Measurements from ENCODE around the gene PTPN3.
A peak's percentile ranks its signal among the peaks of the same experiment; 100 is the strongest.
"Not testable (repeated sequence)": the region's sequence is repeated elsewhere in the genome, so short reads cannot be mapped to it uniquely, and the experiment has no call there.

PTPN3 gene

DNA sequence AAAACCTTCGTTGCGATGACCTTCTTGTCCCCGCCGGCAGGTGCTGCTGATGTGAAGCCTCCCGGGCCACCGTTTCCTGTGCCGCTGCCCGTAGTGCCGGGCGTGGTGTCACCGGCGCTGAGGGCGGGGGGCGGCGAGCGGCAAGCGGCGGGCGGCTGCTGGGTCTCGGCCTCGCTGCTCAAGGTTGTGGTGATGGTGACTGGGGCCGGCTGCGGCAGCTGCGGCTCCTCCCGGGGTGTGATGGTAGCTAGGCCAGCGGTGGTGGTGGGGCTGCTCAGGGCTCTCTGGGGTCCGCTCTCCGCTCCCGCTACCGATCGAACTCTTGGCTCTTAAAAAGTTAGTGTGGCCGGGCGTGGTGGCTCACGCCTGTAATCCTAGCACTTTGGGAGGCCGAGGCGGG, 36.0 kb upstream of the PTPN3 start:
- no peak for DNase-seq (ENCODE audit: low read depth)
- TF ChIP-seq, protein P1, sequence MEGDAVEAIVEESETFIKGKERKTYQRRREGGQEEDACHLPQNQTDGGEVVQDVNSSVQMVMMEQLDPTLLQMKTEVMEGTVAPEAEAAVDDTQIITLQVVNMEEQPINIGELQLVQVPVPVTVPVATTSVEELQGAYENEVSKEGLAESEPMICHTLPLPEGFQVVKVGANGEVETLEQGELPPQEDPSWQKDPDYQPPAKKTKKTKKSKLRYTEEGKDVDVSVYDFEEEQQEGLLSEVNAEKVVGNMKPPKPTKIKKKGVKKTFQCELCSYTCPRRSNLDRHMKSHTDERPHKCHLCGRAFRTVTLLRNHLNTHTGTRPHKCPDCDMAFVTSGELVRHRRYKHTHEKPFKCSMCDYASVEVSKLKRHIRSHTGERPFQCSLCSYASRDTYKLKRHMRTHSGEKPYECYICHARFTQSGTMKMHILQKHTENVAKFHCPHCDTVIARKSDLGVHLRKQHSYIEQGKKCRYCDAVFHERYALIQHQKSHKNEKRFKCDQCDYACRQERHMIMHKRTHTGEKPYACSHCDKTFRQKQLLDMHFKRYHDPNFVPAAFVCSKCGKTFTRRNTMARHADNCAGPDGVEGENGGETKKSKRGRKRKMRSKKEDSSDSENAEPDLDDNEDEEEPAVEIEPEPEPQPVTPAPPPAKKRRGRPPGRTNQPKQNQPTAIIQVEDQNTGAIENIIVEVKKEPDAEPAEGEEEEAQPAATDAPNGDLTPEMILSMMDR (IDR thresholded peaks at IDR 0.05; ENCODE audit: control insufficient read depth, insufficient read depth, low read depth, low read length, missing control alignments) = no peak
- H3K4me3 ChIP-seq (ENCODE audit: control insufficient read depth, low read depth, low read length) = no peak overlapping the region

DNA sequence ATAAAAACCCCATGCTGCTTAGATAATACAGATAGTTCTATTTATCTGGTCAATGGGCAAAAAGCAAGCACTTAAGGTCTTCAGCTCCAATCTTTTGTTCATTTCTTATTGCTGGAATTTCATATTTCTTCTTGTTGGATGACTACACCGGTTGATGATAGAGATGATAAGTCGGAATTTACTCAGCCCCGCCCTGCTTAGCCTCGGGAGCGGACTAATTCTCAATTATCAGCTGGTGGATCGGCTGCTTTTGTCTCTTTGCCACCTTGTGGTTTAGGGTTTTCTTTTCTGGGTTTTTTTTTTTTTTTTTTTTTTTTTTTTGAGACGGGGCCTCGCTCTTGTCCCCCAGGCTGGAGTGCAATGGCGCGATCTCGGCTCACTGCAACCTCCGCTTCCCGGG, 34.5 kb upstream of the PTPN3 start:
- DNase-seq (ENCODE audit: low read depth) = not testable (repeated sequence)

DNA sequence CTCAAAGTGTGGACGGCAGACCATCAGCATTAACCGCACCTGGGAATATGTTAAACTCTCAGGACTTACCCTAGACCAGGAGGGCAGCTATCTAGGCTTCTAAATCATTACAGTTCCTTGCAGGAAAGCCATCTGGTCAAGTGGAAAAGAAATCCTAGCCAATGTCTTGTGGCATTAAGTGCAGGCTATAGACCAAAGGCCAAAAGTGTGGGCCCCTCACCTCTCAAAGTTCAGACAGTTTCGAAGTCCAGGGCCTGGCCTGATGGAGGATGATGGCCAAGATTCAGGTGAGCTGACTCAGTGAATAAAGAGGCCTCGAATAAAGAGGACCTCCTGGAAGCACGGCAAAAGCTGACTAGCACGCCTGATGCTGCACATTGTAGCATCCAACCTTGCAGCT, 24.0 kb upstream of the PTPN3 start:
- TF ChIP-seq, protein P1 (IDR thresholded peaks at IDR 0.05; ENCODE audit: control insufficient read depth, insufficient read depth, low read depth, low read length, missing control alignments) = no peak
- H3K4me3 ChIP-seq (ENCODE audit: control insufficient read depth, low read depth, low read length) = no peak overlapping the region
- DNase-seq (ENCODE audit: low read depth) = no peak

More for the DNA sequence above, 34.5 kb upstream of the PTPN3 start:
- H3K4me3 ChIP-seq (ENCODE audit: control insufficient read depth, low read depth, low read length) = not testable (repeated sequence)

DNA sequence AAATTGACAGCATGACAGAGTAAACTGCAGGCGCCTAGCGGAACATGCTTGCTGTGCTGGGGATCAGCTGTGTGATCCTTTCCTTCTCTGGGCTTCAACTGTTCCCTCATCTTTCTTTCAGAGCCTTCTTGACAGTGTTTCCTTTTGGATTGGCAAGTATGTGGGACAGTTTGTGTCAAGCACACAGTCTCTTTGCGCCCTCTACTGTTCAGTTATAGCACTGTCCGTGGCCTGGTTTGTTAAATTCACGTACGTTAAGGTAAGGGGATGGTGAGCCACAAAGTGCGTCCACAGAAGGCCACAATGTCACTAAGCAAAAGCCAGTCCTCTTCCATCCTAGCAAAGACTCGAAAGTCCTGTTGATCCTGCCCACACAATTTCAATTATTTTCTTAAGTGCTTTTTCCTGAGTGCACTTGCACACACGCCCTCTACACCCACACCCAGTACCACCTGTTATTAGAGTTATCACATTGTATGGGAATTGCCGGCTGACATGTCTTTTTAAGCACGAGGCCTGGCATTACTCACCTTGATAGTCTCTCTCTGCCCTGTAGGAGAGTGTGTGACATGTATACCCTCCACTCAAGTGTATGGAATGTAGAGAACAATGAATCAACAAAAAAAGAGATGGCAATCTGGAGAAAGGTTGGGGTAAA, 22.5 kb upstream of the PTPN3 start:
- DNase-seq (ENCODE audit: low read depth) = peak; percentile 38
- TF ChIP-seq, protein P1 (IDR thresholded peaks at IDR 0.05; ENCODE audit: control insufficient read depth, insufficient read depth, low read depth, low read length, missing control alignments) = peak; percentile 93
- no peak overlapping the region for H3K4me3 ChIP-seq (ENCODE audit: control insufficient read depth, low read depth, low read length)

DNA sequence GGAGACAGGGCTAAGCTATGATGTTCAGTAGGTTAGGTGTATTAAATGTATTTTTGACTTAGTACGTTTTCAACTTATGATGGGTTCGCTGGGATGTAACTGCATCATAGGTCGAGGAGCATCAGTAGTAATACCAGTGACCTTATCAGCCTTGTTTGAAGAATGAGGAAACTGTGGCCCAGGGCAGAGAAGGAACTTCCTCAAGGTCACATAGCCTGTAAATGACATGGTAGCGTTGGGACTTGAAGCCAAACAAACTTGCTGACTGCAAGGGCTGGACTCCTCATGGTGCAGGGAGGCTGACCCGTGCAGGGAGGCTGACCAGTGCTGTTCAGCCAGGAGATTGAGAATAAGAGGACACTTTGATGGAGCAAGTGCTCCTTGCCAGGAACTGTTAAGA, 21.3 kb upstream of the PTPN3 start:
- TF ChIP-seq, protein P1 (IDR thresholded peaks at IDR 0.05; ENCODE audit: control insufficient read depth, insufficient read depth, low read depth, low read length, missing control alignments) = no peak
- no peak overlapping the region for H3K4me3 ChIP-seq (ENCODE audit: control insufficient read depth, low read depth, low read length)
- no peak for DNase-seq (ENCODE audit: low read depth)

DNA sequence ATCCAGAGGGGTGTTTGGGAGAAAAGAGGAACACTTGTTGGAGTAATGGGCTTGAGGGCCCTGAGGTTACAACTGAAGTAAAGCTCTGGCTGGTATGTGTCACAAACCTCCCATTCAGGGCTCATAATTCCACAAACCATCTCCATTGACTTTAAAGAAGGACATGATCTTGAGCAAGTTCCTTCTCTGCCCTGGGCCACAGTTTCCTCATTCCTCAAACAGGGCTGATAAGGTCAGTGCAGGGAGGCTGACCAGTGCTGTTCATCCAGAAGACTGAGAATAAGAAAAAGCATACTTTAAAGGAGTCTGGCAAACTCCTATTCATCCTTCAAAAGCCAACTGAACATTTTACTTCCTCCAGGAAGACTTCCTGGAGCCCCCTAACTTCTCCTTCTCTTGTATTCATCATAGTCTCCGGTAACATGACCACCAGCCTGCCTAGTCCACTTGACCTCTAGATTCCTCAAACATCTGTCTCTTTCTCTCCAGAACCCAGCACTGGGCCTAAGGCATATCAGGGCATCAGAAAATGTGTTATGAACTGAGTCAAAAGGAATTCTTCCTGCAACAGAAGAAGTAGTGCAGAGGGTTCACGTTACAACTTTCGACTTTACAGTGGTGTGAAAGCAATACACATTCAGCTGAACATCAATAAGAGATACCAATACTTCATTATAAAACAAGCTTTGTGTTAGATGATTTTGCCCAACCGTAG, 20.7 kb upstream of the PTPN3 start:
- TF ChIP-seq, protein P1 (IDR thresholded peaks at IDR 0.05; ENCODE audit: control insufficient read depth, insufficient read depth, low read depth, low read length, missing control alignments) = no peak
- DNase-seq (ENCODE audit: low read depth) = no peak

DNA sequence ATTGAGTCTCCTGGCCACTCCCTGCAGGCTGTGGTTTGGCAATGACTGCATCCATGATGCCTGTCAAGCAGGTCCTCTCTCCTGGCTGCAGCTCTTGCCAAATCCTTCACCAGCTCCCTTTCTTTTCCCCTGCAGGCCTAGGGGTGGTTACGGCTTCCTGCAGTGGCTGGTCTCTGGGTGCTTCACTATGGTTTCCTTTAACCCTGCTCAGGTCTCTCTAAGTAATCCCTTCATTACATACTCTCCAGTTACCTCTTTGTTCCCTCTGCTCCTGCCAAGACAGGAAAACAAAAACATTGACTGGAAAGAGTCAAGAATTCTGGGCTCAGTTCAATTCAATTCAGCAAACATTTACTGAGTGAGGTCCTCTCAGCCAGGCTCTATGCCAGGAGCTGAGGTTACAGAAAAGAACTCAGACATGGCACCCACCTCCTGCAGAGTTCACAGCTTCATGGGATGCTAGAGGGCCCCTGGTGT, 19.8 kb upstream of the PTPN3 start:
- TF ChIP-seq, protein P1 (IDR thresholded peaks at IDR 0.05; ENCODE audit: control insufficient read depth, insufficient read depth, low read depth, low read length, missing control alignments) = no peak
- no peak for DNase-seq (ENCODE audit: low read depth)
- H3K4me3 ChIP-seq (ENCODE audit: control insufficient read depth, low read depth, low read length) = no peak overlapping the region

More for the DNA sequence above, 20.7 kb upstream of the PTPN3 start:
- no peak overlapping the region for H3K4me3 ChIP-seq (ENCODE audit: control insufficient read depth, low read depth, low read length)
